Brain pericyte (primary cell): ENCODE data around the gene CGNL1.

ENCODE experiments used
- DNase-seq: peaks from one replicate; pipeline ENCODE4 v3.0.0-alpha.2; 2012; ENCODE audit warnings: low read depth, low spot score

The CGNL1 gene

DNA sequence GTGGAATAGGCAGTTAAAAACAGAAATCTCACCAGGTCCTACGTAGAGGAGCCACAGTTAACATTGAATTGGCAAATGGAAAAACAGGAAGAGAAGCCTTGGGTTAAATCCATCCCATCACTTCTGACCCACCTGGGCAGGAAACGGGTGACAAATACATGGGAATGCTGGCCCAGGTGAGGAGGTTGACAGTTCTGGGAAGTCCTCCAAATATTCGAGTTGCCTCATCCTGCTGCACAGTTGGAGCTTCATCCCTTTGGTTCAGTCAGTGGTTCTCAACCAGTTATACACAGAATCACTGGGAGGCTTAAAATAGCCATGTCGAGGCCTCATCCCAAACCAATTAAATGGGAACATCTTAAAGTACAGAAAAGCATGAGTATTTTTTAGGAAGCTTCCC is 220.7 kb downstream of the CGNL1 start:
- DNase-seq = no peak

DNA sequence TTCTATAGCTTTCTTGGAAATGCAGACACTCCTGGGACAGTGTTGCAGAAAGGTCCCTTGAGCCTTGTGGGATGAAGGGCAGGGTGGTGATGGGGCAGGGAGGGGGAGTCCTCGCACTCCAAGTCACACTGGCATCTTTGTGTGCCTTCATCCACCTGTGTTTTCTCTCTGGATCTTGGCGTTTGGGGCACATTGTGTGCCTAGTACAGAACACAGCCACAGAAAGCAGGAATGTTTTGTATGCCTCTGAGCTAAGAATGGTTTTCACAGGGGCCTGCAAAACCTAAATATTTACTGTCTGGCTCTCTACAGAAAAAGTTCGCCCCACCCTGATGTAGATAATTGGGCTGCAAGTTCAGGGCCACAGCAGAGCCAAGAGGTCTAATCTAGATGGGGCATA is 221.1 kb downstream of the CGNL1 start:
- no peak for DNase-seq

DNA sequence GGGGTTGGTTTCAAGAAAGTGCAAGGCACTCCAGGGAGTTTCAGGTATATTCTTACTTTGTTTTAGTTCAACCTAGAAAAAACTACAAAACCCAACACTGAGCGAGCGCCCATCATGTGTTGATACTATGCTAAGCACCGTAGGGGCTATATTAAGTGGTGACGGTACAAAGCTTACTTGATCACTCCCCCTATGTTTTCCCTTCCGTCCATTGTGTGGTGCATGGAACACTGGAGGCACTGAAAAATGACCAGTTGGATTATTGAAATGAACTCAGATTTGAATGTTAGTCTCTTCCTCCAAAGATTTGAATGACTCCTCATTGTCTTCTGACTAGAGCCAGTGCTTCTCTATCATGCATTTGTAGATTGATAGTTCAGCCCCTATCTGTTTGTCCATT is 222.0 kb downstream of the CGNL1 start:
- no peak for DNase-seq

DNA sequence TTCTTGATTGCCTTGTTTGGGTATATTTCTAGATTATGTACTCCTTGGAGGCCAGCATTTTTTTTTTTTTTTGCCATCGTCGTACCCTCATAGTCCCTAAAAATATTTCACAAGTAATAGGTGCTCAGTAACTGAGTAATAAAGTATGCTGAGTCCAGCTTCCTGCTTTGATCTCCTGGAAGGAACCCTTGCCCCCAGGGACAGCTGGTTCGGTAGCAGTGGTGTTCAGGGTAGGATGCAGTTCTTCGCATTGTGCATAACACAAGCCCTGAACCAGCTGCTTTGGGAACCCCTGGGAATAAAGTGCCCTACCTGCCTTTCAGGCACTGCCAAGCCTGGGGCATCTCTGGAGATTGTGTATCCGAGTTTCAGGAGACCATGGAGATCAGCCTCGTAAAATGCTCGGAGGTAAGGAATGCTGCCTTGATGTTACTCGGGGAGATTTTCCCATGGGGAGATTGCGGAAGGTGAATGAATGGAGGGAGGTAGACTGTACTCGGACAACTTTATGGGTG is 223.0 kb downstream of the CGNL1 start:
- DNase-seq = no peak

DNA sequence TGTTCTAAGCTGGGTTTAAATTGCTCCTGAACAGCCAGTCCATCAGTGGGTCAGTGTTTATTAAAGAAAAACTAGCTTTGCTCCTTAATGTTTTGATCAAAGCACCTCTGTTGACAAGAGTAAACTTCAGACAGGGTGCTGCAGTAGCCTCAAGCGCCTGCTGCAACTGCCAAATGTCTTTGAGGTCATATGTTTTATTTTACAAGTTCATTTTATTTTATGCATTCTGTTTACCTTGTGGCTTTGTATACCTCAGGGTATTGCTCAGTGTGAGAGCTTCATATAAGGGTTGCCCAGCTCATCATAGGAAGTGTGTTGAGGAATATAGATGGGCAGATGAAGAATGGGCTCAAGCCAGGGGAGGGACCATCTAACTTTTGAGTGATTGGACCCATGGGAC is 223.9 kb downstream of the CGNL1 start:
- DNase-seq = no peak
